Liver (tissue), 9 donors: Measurements from ENCODE around the gene PLXNB1. TPM values are rescaled to one million over a fixed set of nuclear protein-coding genes. Genes with fewer than 3 reads are reported as not detected.

Experiments
- DNase-seq: peaks from one replicate; pipeline ENCODE4 v3.0.0-alpha.2; 2017; ENCODE audit warnings: low spot score
- H3K27ac ChIP-seq, 2 donors: one replicate each; pipeline ENCODE4 v1.7.0; 2013; ENCODE audit warnings: inconsistent platforms in 2 of 2, low read length in 2 of 2, control low read depth in 1 of 2, low read depth in 1 of 2, mild to moderate bottlenecking in 1 of 2
- H3K27me3 ChIP-seq, 4 donors: one replicate each; pipeline versions ENCODE4 v1.6.1 to v1.7.0; 2013; ENCODE audit warnings: low read length in 3 of 4, inconsistent platforms in 1 of 4, mild to moderate bottlenecking in 1 of 4, moderate library complexity in 1 of 4; ENCODE audit not compliant: control insufficient read depth in 4 of 4, insufficient read depth in 4 of 4
- H3K36me3 ChIP-seq, 4 donors: one replicate each; pipeline versions ENCODE4 v1.6.1 to v1.7.0; 2013; ENCODE audit warnings: low read length in 3 of 4, mild to moderate bottlenecking in 3 of 4, low read depth in 1 of 4, moderate library complexity in 1 of 4; ENCODE audit not compliant: control insufficient read depth in 4 of 4, insufficient read depth in 3 of 4
- H3K4me1 ChIP-seq, 4 donors: one replicate each; pipeline versions ENCODE4 v1.6.1 to v1.7.0; 2013; ENCODE audit warnings: low read length in 3 of 4, mild to moderate bottlenecking in 3 of 4, moderate library complexity in 1 of 4; ENCODE audit not compliant: control insufficient read depth in 4 of 4, insufficient read depth in 4 of 4
- H3K4me3 ChIP-seq, 3 donors: one replicate each; pipeline versions ENCODE4 v1.6.1 to v1.7.0; 2013; ENCODE audit warnings: low read length in 3 of 3, control low read depth in 1 of 3, low read depth in 1 of 3, mild to moderate bottlenecking in 1 of 3
- H3K9ac ChIP-seq, 2 donors: one replicate each; pipeline ENCODE4 v1.7.0; 2013; ENCODE audit warnings: low read length in 2 of 2, mild to moderate bottlenecking in 2 of 2, moderate library complexity in 2 of 2, control low read depth in 1 of 2, low read depth in 1 of 2
- H3K9me3 ChIP-seq, 4 donors: one replicate each; pipeline versions ENCODE4 v1.6.1 to v1.7.0; 2013; ENCODE audit warnings: low read length in 3 of 4; ENCODE audit not compliant: control insufficient read depth in 4 of 4
- EGR1 ChIP-seq, 2 donors: IDR thresholded peaks; 2 replicates each; pipeline ENCODE4 v1.6.1; 2016 to 2018; ENCODE audit warnings: antibody characterized with exemption in 2 of 2, low read depth in 2 of 2
- FOXA1 ChIP-seq: IDR thresholded peaks from 2 replicates; pipeline ENCODE4 v1.6.1; 2016; ENCODE audit warnings: antibody characterized with exemption
- FOXA2 ChIP-seq: IDR thresholded peaks from 2 replicates; pipeline ENCODE4 v1.6.1; 2016; ENCODE audit warnings: antibody characterized with exemption
- GABPA ChIP-seq, 2 donors: IDR thresholded peaks in 1 of 2; conservative IDR thresholded peaks in 1 of 2; 2 replicates each; pipeline ENCODE4 v1.6.1; 2016; ENCODE audit warnings: antibody characterized with exemption in 2 of 2, mild to moderate bottlenecking in 1 of 2, moderate library complexity in 1 of 2
- HNF4A ChIP-seq, 2 donors: conservative IDR thresholded peaks; 2 replicates each; pipeline ENCODE4 v1.6.1; 2016; ENCODE audit warnings: antibody characterized with exemption in 2 of 2, mild to moderate bottlenecking in 2 of 2
- HNF4G ChIP-seq: IDR thresholded peaks from 2 replicates; pipeline ENCODE4 v1.6.1; 2016; ENCODE audit warnings: antibody characterized with exemption
- JUND ChIP-seq, 2 donors: IDR thresholded peaks; 2 replicates each; pipeline ENCODE4 v1.6.1; 2016; ENCODE audit warnings: antibody characterized with exemption in 2 of 2
- NR2F2 ChIP-seq: IDR thresholded peaks from 2 replicates; pipeline ENCODE4 v1.6.1; 2016; ENCODE audit warnings: antibody characterized with exemption
- RAD21 ChIP-seq, 2 donors: IDR thresholded peaks; 2 replicates each; pipeline ENCODE4 v1.6.1; 2016; ENCODE audit warnings: antibody characterized with exemption in 2 of 2, mild to moderate bottlenecking in 2 of 2
- RXRA ChIP-seq, 2 donors: IDR thresholded peaks; 2 replicates each; pipeline ENCODE4 v1.6.1; 2017 to 2018; ENCODE audit warnings: antibody characterized with exemption in 2 of 2, mild to moderate bottlenecking in 1 of 2
- SP1 ChIP-seq: IDR thresholded peaks from 2 replicates; pipeline ENCODE4 v1.6.1; 2018; ENCODE audit warnings: antibody characterized with exemption, mild to moderate bottlenecking
- TAF1 ChIP-seq: conservative IDR thresholded peaks from 2 replicates; pipeline ENCODE4 v1.6.1; 2016; ENCODE audit warnings: antibody characterized with exemption, mild to moderate bottlenecking
- YY1 ChIP-seq: IDR thresholded peaks from 2 replicates; pipeline ENCODE4 v1.6.1; 2016; ENCODE audit warnings: antibody characterized with exemption, mild to moderate bottlenecking
- WGBS: extraction: QIAGEN DNeasy Blood & Tissue Kit; methylation state at CpG from one replicate; pipeline ENCODE4 v1.1.7; 2013; 5-methylcytosine and 5-hydroxymethylcytosine counted together
- polyA plus RNA-seq, 2 donors: library from polyadenylated mRNA; stranded (reverse) in 1 of 2; unstranded in 1 of 2; fragments of 200-250 nt in 1 of 2; fragments of >200 nt in 1 of 2; fragmentation: Nextera tagmentation in 1 of 2; extraction: Ambion mirVana in 1 of 2; gene quantifications; one replicate each; pipeline versions ENCODE4 v1.2.1 to v1.2.3, GENCODE V29; 2013 to 2015
- total RNA-seq, 2 donors: library from RNA; depleted of rRNA; stranded (reverse); fragments of >200 nt; gene quantifications; one replicate each; pipeline ENCODE4 v1.2.3, GENCODE V29; 2014
- TF ChIP-seq, protein P1 (sequence below): IDR thresholded peaks from 2 replicates; pipeline ENCODE4 v1.6.1; 2016; ENCODE audit warnings: antibody characterized with exemption
- TF ChIP-seq, protein P2 (sequence below): fragments of 150-350 bp; IDR thresholded peaks from 2 replicates; pipeline ENCODE4 v1.5.1; 2017; ENCODE audit warnings: improper control_type of control experiment, low read depth, low read length; ENCODE audit not compliant: missing input control
- TF ChIP-seq, protein P3 (sequence below): IDR thresholded peaks from 2 replicates; pipeline ENCODE4 v1.6.1; 2016; ENCODE audit warnings: antibody characterized with exemption, mild to moderate bottlenecking
- TF ChIP-seq, protein P4 (sequence below): IDR thresholded peaks from 2 replicates; pipeline ENCODE4 v1.6.1; 2016; ENCODE audit warnings: antibody characterized with exemption
- TF ChIP-seq, protein P5 (sequence below): IDR thresholded peaks from 2 replicates; pipeline ENCODE4 v1.6.1; 2016; ENCODE audit warnings: antibody characterized with exemption
- donor health status: healthy.
- donor health status: healthy.
- donor health status: healthy.
- donor health status: healthy.
- donor health status: healthy.

Gene PLXNB1
- total and polyA plus RNA-seq, 4 donors: 38.1 to 204 (median 72.9) TPM

DNA sequence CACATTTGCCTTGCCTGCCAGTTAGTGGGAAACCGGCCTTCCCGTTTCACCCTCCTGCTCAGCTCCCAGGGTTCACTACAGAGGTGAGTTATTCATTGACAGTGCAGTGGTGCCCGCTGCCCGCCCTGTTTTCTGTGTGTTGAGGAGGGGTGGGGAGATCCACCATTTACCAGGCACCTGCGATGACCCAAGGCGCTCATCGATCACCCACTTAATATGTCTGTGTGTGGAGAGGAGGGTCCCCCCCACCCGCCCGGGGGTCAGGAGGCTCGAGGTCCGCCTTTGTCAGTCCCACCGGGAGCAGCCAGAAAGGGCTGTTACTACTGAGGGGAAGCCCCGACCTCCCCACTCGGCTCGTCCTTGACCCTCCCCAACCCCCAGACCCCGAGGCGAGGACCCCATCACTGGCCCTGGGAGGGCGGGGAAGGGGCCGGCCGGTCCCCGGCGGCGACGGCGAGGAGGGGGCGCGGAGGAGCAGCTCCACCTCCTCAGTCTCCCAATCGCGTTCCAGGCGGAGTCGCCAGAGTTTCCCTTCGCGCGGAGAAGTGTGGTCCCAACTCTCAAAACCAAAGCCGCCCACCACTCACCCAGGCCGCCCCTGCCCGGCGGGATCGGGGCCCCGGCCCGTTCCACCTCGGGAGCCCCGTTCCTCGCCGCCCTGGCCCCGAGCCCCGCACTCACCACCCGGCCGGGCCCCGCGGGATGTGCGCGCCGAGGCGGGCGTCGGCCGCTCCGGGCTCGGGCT is 1.1 kb downstream of the PLXNB1 start:
- Histone ChIP-seq H3K9ac (peak overlapping the region; percentile 19 to 72), H3K9me3 (no peaks in the 10 kb centered on the region), H3K27ac (peak overlapping the region; percentile 89 to 91), H3K4me1 (peaks cover 34 to 70% (median 55%) of the 10 kb centered on the region in 4 donors), H3K4me3 (peak overlapping the region; percentile 52 to 81 (median 80)), H3K36me3 (peaks cover 0 to 6% (median 0%) of the 10 kb centered on the region in 4 donors), H3K27me3 (no peaks in the 10 kb centered on the region)
- no peak for TF ChIP-seq NR2F2
- TF ChIP-seq, protein P1, sequence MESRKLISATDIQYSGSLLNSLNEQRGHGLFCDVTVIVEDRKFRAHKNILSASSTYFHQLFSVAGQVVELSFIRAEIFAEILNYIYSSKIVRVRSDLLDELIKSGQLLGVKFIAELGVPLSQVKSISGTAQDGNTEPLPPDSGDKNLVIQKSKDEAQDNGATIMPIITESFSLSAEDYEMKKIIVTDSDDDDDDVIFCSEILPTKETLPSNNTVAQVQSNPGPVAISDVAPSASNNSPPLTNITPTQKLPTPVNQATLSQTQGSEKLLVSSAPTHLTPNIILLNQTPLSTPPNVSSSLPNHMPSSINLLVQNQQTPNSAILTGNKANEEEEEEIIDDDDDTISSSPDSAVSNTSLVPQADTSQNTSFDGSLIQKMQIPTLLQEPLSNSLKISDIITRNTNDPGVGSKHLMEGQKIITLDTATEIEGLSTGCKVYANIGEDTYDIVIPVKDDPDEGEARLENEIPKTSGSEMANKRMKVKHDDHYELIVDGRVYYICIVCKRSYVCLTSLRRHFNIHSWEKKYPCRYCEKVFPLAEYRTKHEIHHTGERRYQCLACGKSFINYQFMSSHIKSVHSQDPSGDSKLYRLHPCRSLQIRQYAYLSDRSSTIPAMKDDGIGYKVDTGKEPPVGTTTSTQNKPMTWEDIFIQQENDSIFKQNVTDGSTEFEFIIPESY: no peak
- TF ChIP-seq HNF4A (conservative IDR thresholded peaks at IDR 0.05): peak; percentile 40 to 53
- TF ChIP-seq EGR1 (IDR thresholded peaks at IDR 0.05; ENCODE audit: low read depth in 2 of 2): no peak
- TF ChIP-seq JUND (IDR thresholded peaks at IDR 0.05): peak in 1 of 2 donors; percentile 8
- TF ChIP-seq GABPA (IDR thresholded peaks at IDR 0.05 in 1 of 2, conservative IDR thresholded peaks at IDR 0.05 in 1 of 2): peak in 1 of 2 donors; percentile 50
- TF ChIP-seq, protein P2, sequence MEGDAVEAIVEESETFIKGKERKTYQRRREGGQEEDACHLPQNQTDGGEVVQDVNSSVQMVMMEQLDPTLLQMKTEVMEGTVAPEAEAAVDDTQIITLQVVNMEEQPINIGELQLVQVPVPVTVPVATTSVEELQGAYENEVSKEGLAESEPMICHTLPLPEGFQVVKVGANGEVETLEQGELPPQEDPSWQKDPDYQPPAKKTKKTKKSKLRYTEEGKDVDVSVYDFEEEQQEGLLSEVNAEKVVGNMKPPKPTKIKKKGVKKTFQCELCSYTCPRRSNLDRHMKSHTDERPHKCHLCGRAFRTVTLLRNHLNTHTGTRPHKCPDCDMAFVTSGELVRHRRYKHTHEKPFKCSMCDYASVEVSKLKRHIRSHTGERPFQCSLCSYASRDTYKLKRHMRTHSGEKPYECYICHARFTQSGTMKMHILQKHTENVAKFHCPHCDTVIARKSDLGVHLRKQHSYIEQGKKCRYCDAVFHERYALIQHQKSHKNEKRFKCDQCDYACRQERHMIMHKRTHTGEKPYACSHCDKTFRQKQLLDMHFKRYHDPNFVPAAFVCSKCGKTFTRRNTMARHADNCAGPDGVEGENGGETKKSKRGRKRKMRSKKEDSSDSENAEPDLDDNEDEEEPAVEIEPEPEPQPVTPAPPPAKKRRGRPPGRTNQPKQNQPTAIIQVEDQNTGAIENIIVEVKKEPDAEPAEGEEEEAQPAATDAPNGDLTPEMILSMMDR: no peak
- no peak for TF ChIP-seq TAF1
- no peak for TF ChIP-seq RAD21 (IDR thresholded peaks at IDR 0.05)
- TF ChIP-seq, protein P3, sequence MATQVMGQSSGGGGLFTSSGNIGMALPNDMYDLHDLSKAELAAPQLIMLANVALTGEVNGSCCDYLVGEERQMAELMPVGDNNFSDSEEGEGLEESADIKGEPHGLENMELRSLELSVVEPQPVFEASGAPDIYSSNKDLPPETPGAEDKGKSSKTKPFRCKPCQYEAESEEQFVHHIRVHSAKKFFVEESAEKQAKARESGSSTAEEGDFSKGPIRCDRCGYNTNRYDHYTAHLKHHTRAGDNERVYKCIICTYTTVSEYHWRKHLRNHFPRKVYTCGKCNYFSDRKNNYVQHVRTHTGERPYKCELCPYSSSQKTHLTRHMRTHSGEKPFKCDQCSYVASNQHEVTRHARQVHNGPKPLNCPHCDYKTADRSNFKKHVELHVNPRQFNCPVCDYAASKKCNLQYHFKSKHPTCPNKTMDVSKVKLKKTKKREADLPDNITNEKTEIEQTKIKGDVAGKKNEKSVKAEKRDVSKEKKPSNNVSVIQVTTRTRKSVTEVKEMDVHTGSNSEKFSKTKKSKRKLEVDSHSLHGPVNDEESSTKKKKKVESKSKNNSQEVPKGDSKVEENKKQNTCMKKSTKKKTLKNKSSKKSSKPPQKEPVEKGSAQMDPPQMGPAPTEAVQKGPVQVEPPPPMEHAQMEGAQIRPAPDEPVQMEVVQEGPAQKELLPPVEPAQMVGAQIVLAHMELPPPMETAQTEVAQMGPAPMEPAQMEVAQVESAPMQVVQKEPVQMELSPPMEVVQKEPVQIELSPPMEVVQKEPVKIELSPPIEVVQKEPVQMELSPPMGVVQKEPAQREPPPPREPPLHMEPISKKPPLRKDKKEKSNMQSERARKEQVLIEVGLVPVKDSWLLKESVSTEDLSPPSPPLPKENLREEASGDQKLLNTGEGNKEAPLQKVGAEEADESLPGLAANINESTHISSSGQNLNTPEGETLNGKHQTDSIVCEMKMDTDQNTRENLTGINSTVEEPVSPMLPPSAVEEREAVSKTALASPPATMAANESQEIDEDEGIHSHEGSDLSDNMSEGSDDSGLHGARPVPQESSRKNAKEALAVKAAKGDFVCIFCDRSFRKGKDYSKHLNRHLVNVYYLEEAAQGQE: peak; percentile 54
- TF ChIP-seq SP1: peak; percentile 71
- TF ChIP-seq, protein P4, sequence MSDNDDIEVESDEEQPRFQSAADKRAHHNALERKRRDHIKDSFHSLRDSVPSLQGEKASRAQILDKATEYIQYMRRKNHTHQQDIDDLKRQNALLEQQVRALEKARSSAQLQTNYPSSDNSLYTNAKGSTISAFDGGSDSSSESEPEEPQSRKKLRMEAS: no peak
- TF ChIP-seq RXRA (IDR thresholded peaks at IDR 0.05): peak; percentile 70 to 75
- no peak for TF ChIP-seq FOXA1
- TF ChIP-seq, protein P5, sequence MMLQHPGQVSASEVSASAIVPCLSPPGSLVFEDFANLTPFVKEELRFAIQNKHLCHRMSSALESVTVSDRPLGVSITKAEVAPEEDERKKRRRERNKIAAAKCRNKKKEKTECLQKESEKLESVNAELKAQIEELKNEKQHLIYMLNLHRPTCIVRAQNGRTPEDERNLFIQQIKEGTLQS: no peak
- no peak for TF ChIP-seq HNF4G
- TF ChIP-seq YY1: peak; percentile 82
- TF ChIP-seq FOXA2: no peak
- DNase-seq: peak; percentile 65
- WGBS: 2% methylated on average over 60 of the region's 60 CpGs
